Ascending aorta (tissue), 2 donors: ENCODE measurements around the gene ABCB10. TPM values are rescaled to one million over a fixed set of nuclear protein-coding genes. Genes with fewer than 3 reads are reported as not detected.

ENCODE experiments used
- DNase-seq, 2 donors: peaks; one replicate each; pipeline ENCODE4 v3.0.0-alpha.2; 2019; ENCODE audit warnings: low spot score in 2 of 2
- H3K27ac ChIP-seq, 2 donors: fragments of 200-600 bp; sonication (generic); one replicate each; pipeline ENCODE4 v1.5.1; 2016 to 2017; ENCODE audit warnings: mild to moderate bottlenecking in 1 of 2
- H3K27me3 ChIP-seq: fragments of 200-600 bp; sonication (generic); one replicate; pipeline ENCODE4 v1.5.1; 2017
- H3K36me3 ChIP-seq, 2 donors: fragments of 200-600 bp; sonication (generic); one replicate each; pipeline ENCODE4 v1.5.1; 2016
- H3K4me1 ChIP-seq, 2 donors: fragments of 200-600 bp; sonication (generic); one replicate each; pipeline ENCODE4 v1.5.1; 2016 to 2017; ENCODE audit warnings: mild to moderate bottlenecking in 1 of 2
- H3K4me3 ChIP-seq, 2 donors: fragments of 200-600 bp; sonication (generic); one replicate each; pipeline ENCODE4 v1.5.1; 2016 to 2017; ENCODE audit warnings: mild to moderate bottlenecking in 1 of 2
- H3K9me3 ChIP-seq, 2 donors: fragments of 200-600 bp; sonication (generic); one replicate each; pipeline ENCODE4 v1.5.1; 2016
- intact Hi-C: fragments of 100-400 bp; cut with DNase I; formaldehyde crosslinking; loops from one replicate; pipeline ENCODE4 v1.15.1; 2023
- total RNA-seq: library from RNA; depleted of rRNA; stranded (reverse); fragments of >200 nt; gene quantifications from one replicate; pipeline ENCODE4 v1.1.0, GENCODE V29; 2016
- TF ChIP-seq, protein P1 (sequence below), 3 experiments: fragments of 200-600 bp in 2 of 3; fragments of 450-650 bp in 1 of 3; sonication (generic) in 2 of 3; IDR thresholded peaks; one replicate each; pipeline ENCODE4 v1.5.1; 2016 to 2019; ENCODE audit warnings: antibody characterized with exemption in 3 of 3, mild to moderate bottlenecking in 1 of 3, moderate library complexity in 1 of 3

Gene ABCB10
- total RNA-seq, 1 donor from 2014 or later: 25.2 TPM

DNA sequence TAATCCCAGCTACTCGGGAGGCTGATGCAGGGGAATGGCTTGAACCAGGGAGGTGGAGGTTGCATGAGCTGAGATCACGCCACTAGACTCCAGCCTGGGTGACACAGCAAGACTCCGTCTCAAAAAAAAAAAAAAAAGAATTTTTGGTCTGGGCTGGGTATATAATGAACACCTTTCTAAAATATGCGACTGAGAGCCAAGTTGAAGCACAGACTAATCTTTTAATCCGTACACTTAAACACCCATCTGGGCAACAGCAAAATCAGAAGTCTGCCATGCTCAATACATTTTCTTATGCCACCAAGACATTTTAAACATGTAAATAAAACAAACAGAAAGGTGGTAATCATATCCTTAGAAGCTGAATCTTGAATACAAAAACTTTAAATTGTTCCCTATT, 31.6 kb upstream of the ABCB10 start:
- no peak for DNase-seq
- Histone ChIP-seq H3K4me1 (no peaks in the 10 kb centered on the region), H3K27ac (peak overlapping the region; percentile 15 to 39), H3K36me3 (peaks cover 13 to 27% of the 10 kb centered on the region in 2 donors), H3K4me3 (no peak overlapping the region), H3K9me3 (no peaks in the 10 kb centered on the region), H3K27me3 (no peaks in the 10 kb centered on the region)
- intact Hi-C loops: no loop called here
- TF ChIP-seq, protein P1, sequence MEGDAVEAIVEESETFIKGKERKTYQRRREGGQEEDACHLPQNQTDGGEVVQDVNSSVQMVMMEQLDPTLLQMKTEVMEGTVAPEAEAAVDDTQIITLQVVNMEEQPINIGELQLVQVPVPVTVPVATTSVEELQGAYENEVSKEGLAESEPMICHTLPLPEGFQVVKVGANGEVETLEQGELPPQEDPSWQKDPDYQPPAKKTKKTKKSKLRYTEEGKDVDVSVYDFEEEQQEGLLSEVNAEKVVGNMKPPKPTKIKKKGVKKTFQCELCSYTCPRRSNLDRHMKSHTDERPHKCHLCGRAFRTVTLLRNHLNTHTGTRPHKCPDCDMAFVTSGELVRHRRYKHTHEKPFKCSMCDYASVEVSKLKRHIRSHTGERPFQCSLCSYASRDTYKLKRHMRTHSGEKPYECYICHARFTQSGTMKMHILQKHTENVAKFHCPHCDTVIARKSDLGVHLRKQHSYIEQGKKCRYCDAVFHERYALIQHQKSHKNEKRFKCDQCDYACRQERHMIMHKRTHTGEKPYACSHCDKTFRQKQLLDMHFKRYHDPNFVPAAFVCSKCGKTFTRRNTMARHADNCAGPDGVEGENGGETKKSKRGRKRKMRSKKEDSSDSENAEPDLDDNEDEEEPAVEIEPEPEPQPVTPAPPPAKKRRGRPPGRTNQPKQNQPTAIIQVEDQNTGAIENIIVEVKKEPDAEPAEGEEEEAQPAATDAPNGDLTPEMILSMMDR (IDR thresholded peaks at IDR 0.05): no peak

DNA sequence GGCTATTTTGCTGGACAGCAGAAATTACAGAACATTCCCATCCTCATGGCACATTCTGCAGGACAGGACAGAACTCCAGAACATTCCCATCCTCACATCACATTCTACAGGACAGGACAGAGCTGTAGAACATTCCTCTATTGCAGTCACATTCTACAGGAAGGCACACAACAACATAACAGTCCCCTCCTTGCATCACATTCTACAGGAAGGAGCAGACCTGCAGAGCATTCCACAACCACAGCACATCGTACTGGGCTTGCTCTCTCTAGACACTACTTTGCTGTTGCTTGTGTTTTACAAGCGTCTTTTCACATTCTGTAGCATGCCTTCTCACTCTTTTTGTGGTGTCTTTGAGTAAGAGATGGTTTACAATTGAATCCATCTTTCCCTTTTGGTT, 26.8 kb upstream of the ABCB10 start:
- Histone ChIP-seq H3K27ac (no peak overlapping the region), H3K9me3 (no peaks in the 10 kb centered on the region)
- intact Hi-C loops: no loop called here

DNA sequence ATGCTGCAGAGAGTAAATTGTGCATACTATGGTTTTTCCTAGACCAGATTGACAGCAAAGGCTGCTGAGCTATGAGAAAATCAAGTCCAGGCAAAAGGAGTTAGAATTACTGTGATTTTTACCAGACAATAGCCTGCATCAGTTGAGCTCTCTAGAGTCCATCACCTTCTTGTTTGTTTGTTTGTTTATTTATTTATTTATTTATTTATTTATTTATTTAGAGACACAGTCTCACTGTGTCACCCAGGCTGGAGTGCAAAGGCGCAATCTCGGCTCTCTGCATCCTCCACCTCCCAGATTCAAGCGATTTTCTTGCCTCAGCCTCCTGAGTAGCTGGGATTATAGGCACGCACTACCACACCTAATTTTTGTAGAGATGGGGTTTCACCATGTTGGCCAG, 24.2 kb upstream of the ABCB10 start:
- Histone ChIP-seq H3K27ac (peak overlapping the region; percentile 64 to 68), H3K27me3 (no peaks in the 10 kb centered on the region), H3K36me3 (no peaks in the 10 kb centered on the region), H3K4me3 (peak overlapping the region in 1 of 2 donors; percentile 30), H3K4me1 (peaks cover 0 to 20% of the 10 kb centered on the region in 2 donors), H3K9me3 (no peaks in the 10 kb centered on the region)
- DNase-seq: no peak
- intact Hi-C loops: loop anchor here (2.0 kb wide), 1 partner anchor 14 kb away; no protein-coding TSS in a partner anchor
- TF ChIP-seq, protein P1 (IDR thresholded peaks at IDR 0.05): no peak

More for the DNA sequence above, 26.8 kb upstream of the ABCB10 start:
- Histone ChIP-seq H3K4me3 (no peak overlapping the region), H3K27me3 (no peaks in the 10 kb centered on the region), H3K4me1 (peaks cover 0 to 7% of the 10 kb centered on the region in 2 donors), H3K36me3 (peaks cover 0 to 6% of the 10 kb centered on the region in 2 donors)
- no peak for DNase-seq
- TF ChIP-seq, protein P1 (IDR thresholded peaks at IDR 0.05): no peak

DNA sequence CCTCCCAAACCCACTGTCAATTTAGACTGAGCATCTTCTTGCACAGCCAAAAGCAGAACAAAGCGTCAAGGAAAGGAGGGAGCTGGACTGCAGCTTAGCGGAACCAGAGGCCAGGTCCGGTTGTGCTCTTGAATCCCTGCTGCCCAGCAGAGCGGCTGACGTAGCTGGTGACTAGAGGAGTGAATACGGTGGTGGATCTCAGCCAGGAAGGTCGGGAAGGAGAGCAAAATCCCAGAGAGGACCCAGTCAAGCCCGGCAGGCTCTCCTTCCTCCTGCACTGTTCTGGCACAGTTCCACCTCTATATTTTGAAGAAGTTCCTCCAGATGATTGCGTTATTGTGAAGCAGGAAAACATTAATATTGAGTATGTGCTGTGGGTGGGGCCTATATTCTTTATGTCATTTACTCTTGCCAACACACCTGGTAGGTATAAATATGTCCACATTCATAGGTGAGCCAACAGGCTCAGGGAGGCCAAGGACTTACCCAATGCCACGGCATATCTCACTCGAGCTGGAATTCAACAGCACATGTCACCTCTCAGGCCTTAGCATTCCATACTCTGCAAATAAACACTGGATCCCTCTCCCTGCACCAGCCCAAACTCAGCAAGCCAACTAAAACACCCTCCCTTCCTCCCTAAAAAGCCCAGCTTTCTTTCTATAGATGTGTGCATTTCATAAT, 23.6 kb upstream of the ABCB10 start:
- Histone ChIP-seq H3K4me1 (peaks cover 0 to 20% of the 10 kb centered on the region in 2 donors), H3K36me3 (no peaks in the 10 kb centered on the region), H3K9me3 (no peaks in the 10 kb centered on the region), H3K4me3 (peak overlapping the region; percentile 9 to 30), H3K27me3 (no peaks in the 10 kb centered on the region), H3K27ac (peak overlapping the region; percentile 64 to 68)
- intact Hi-C loops: loop anchor here (2.0 kb wide), 1 partner anchor 15 kb away; no protein-coding TSS in a partner anchor
- DNase-seq: peak; percentile 62 to 86
- TF ChIP-seq, protein P1 (IDR thresholded peaks at IDR 0.05): no peak

DNA sequence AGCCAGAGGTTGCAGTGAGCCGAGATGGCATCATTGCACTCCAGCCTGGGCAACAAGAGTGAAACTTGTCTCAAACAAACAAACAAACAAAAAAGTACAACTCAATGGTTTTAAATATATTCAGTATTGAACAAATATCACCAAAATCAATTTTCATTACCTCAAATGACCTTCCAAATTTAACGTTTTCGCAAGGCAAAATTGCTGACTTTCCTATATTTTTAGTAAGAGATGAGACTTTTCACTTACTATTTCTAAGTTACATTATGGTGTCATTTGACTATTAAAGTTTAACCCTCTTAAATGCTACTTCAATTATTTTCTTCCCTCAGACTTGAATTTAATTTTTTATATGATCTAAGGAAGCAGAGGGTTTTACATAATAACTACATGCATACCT, 23.0 kb upstream of the ABCB10 start:
- no peaks in the 10 kb centered on the region for H3K36me3 ChIP-seq
- peaks cover 0 to 20% of the 10 kb centered on the region in 2 donors for H3K4me1 ChIP-seq
- H3K27me3 ChIP-seq: no peaks in the 10 kb centered on the region
- no peaks in the 10 kb centered on the region for H3K9me3 ChIP-seq
- H3K4me3 ChIP-seq: no peak overlapping the region
- intact Hi-C loops: no loop called here
- DNase-seq: no peak
- TF ChIP-seq, protein P1 (IDR thresholded peaks at IDR 0.05): no peak
- peak overlapping the region; percentile 64 to 68 for H3K27ac ChIP-seq
